HFFc6 (cell line): Measurements from ENCODE around the gene STBD1. TPM values are rescaled to one million over a fixed set of nuclear protein-coding genes. Genes with fewer than 3 reads are reported as not detected.

Experiments
- DNase-seq: peaks from one replicate; pipeline ENCODE4 v3.0.0-alpha.2; 2018
- H3K27ac Mint-ChIP-seq: 2 replicates; pipeline ENCODE4 v1.8.0; 2020; ENCODE audit warnings: mild to moderate bottlenecking, mixed read lengths
- H3K27me3 Mint-ChIP-seq: 2 replicates; pipeline ENCODE4 v1.8.0; 2021; ENCODE audit warnings: mild to moderate bottlenecking, moderate library complexity, mixed read lengths; ENCODE audit not compliant: insufficient read depth
- H3K36me3 Mint-ChIP-seq: 2 replicates; pipeline ENCODE4 v1.8.0; 2021; ENCODE audit warnings: low read depth, mixed read lengths
- H3K4me1 Mint-ChIP-seq: 2 replicates; pipeline ENCODE4 v1.8.0; 2020; ENCODE audit warnings: low read depth, mixed read lengths
- H3K4me3 Mint-ChIP-seq: 2 replicates; pipeline ENCODE4 v1.8.0; 2020; ENCODE audit warnings: mild to moderate bottlenecking, moderate library complexity, mixed read lengths
- H3K9me3 Mint-ChIP-seq: 2 replicates; pipeline ENCODE4 v1.8.0; 2020; ENCODE audit warnings: mild to moderate bottlenecking, mixed read lengths
- total RNA-seq, 6 experiments: library from RNA; stranded (reverse); fragmentation: NEBNext Ultra II Directional; extraction: Animal tissue kit (Norgen Biotek cat#: 25700); gene quantifications; 2 replicates in 1 of 6; 3 replicates in 5 of 6; pipeline ENCODE4 v1.2.3, GENCODE V29; 2021
- TF ChIP-seq, protein P1 (sequence below): fragments of 200-600 bp; sonication (generic); IDR thresholded peaks from 2 replicates; pipeline ENCODE4 v1.5.0; 2021; ENCODE audit warnings: antibody characterized with exemption, mild to moderate bottlenecking

The STBD1 gene
- total RNA-seq, 6 experiments from 2014 or later, result 4.3 to 6.0 (median 5.4) TPM

GRCh38 chr4:76307660-76308014 lies 1.1 kb downstream of the STBD1 start:
- peaks cover 15% of the 10 kb centered on the region for H3K36me3 Mint-ChIP-seq
- TF ChIP-seq, protein P1, sequence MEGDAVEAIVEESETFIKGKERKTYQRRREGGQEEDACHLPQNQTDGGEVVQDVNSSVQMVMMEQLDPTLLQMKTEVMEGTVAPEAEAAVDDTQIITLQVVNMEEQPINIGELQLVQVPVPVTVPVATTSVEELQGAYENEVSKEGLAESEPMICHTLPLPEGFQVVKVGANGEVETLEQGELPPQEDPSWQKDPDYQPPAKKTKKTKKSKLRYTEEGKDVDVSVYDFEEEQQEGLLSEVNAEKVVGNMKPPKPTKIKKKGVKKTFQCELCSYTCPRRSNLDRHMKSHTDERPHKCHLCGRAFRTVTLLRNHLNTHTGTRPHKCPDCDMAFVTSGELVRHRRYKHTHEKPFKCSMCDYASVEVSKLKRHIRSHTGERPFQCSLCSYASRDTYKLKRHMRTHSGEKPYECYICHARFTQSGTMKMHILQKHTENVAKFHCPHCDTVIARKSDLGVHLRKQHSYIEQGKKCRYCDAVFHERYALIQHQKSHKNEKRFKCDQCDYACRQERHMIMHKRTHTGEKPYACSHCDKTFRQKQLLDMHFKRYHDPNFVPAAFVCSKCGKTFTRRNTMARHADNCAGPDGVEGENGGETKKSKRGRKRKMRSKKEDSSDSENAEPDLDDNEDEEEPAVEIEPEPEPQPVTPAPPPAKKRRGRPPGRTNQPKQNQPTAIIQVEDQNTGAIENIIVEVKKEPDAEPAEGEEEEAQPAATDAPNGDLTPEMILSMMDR, result no peak
- peaks cover 3% of the 10 kb centered on the region for H3K27me3 Mint-ChIP-seq
- no peak for DNase-seq
- peak overlapping the region; percentile 87; the same call in 1 of the 2 replicates for H3K27ac Mint-ChIP-seq
- H3K9me3 Mint-ChIP-seq, result no peaks in the 10 kb centered on the region
- peaks cover 30% of the 10 kb centered on the region for H3K4me1 Mint-ChIP-seq
- peak overlapping the region; percentile 94 for H3K4me3 Mint-ChIP-seq

GRCh38 chr4:76308548-76308947 lies 2.0 kb downstream of the STBD1 start:
- Mint-ChIP-seq H3K4me1 (peaks cover 21% of the 10 kb centered on the region), H3K4me3 (peak overlapping the region; percentile 34; the same call in 1 of the 2 replicates), H3K27ac (no peak overlapping the region), H3K36me3 (peaks cover 15% of the 10 kb centered on the region), H3K9me3 (no peaks in the 10 kb centered on the region), H3K27me3 (peaks cover 2% of the 10 kb centered on the region; the same call in 1 of the 2 replicates)
- TF ChIP-seq, protein P1, result no peak
- DNase-seq, result no peak

GRCh38 chr4:76309939-76310550 lies 3.5 kb downstream of the STBD1 start:
- TF ChIP-seq, protein P1, result no peak
- no peak overlapping the region for H3K4me3 Mint-ChIP-seq
- DNase-seq, result no peak
- H3K36me3 Mint-ChIP-seq, result peaks cover 15% of the 10 kb centered on the region
- no peak overlapping the region for H3K27ac Mint-ChIP-seq
- peaks cover 2% of the 10 kb centered on the region; the same call in 1 of the 2 replicates for H3K27me3 Mint-ChIP-seq
- H3K9me3 Mint-ChIP-seq, result no peaks in the 10 kb centered on the region
- H3K4me1 Mint-ChIP-seq, result peaks cover 15% of the 10 kb centered on the region

GRCh38 chr4:76310683-76311082 lies 4.2 kb downstream of the STBD1 start:
- Mint-ChIP-seq H3K4me1 (peaks cover 9% of the 10 kb centered on the region), H3K27ac (no peak overlapping the region), H3K27me3 (peaks cover 2% of the 10 kb centered on the region; the same call in 1 of the 2 replicates), H3K4me3 (no peak overlapping the region), H3K9me3 (no peaks in the 10 kb centered on the region), H3K36me3 (peaks cover 15% of the 10 kb centered on the region)
- TF ChIP-seq, protein P1, result no peak
- no peak for DNase-seq

DNA sequence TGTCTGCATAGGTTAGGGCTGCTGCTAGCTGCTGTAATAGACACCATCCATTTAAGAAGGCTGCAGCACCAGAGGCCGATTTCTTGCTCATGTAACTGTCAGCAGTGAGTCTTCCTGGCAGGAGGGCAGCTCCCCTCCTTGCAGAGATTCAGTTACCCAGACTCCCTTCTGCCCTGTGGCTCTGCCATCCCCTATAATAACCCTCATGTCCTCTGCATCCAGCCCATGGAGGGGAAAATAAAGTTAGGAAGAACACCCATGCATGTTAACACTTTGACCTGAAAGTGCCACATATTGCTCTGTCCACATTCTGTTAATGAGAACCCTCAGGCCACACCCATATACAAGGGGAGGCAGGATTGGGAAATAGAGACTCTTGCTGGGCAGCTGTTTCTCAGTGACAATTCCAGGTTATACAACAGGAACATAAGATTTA lies 5.4 kb downstream of the STBD1 start:
- TF ChIP-seq, protein P1, result no peak
- peaks cover 10% of the 10 kb centered on the region; the same call in 1 of the 2 replicates for H3K9me3 Mint-ChIP-seq
- DNase-seq, result no peak
- H3K36me3 Mint-ChIP-seq, result peaks cover 15% of the 10 kb centered on the region
- H3K4me1 Mint-ChIP-seq, result peaks cover 7% of the 10 kb centered on the region
- H3K4me3 Mint-ChIP-seq, result no peak overlapping the region
- no peak overlapping the region for H3K27ac Mint-ChIP-seq
- H3K27me3 Mint-ChIP-seq, result peaks cover 8% of the 10 kb centered on the region
